Sciatic nerve (tissue), 2 donors: ENCODE data around the gene GPT2. TPM values are rescaled to one million over a fixed set of nuclear protein-coding genes. Genes with fewer than 3 reads are reported as not detected.
"Not testable (repeated sequence)": the region's sequence is repeated elsewhere in the genome, so short reads cannot be mapped to it uniquely, and the experiment has no call there.

Experiments
- ATAC-seq: fragments of 200-7000 bp; cut with Tn5 transposase; one replicate; pipeline ENCODE4 v1.9.1; 2020; ENCODE audit warnings: mild to moderate bottlenecking, moderate library complexity
- DNase-seq: peaks from one replicate; pipeline ENCODE4 v3.0.0-alpha.2; 2020; ENCODE audit warnings: low spot score
- intact Hi-C: fragments of 100-400 bp; cut with DNase I; formaldehyde crosslinking; loops from one replicate; pipeline ENCODE4 v1.14.2; 2022
- total RNA-seq: library from RNA; stranded (reverse); fragmentation: NEBNext Ultra II Directional; extraction: Animal tissue kit (Norgen Biotek cat#: 25700); gene quantifications from one replicate; pipeline ENCODE4 v1.2.1, GENCODE V29; 2021
- donor health status: DM: no; HTN: no; CAD: no.
- donor health status: DM: no; HTN: no; CAD: no.

Gene GPT2
- total RNA-seq, 1 donor from 2014 or later = 37.1 TPM

DNA sequence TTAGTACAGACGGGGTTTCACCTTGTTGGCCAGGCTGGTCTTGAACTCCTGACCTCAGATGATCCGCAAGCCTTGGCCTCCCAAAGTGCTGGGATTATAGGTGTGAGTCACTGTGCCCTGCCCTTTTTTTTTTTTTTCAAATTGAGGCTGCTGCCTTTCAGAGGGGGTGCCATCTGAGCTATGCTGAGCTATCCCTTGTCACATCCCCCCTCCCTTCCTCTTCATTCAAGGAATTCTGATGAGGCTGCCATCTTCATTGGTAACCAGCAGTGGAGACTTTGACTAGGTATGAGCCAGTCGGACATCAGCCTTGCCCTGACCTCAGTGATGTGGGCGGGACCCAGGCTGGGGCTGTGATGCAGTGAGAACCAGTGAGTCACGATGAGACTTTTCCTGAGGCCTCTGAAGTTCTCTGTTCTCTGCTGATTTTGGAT lies 24.4 kb upstream of the GPT2 start:
- DNase-seq (no peak), ATAC-seq (no peak)
- intact Hi-C loops = no loop called here

GRCh38 chr16:46862555-46863447 lies 21.4 kb upstream of the GPT2 start:
- ATAC-seq (no peak), DNase-seq (no peak)
- intact Hi-C loops = no loop called here

GRCh38 chr16:46866286-46866685 lies 17.9 kb upstream of the GPT2 start:
- ATAC-seq = no peak
- intact Hi-C loops = loop anchor here (5.0 kb wide), 1 partner anchor 1741 kb away; no protein-coding TSS in a partner anchor
- DNase-seq = no peak

DNA sequence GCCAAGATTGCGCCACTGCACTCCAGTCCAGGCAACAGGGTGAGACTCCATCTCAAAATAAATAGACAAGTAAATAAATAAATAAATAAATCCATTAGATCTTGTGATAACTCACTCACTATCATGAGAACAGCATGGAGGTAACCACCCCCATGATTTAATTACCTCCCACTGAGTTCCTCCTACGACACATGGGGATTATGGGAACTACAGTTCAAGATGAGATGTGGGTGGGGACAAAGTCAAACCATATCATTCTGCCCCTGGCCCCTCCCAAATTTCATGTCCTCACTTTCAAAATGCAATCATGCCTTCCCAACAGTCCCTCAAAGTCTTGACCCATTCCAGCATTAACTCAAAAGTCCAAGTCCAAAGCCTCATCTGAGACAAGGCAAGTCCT lies 16.7 kb upstream of the GPT2 start:
- intact Hi-C loops = loop anchor here (5.0 kb wide), 1 partner anchor 1740 kb away; no protein-coding TSS in a partner anchor
- not testable (repeated sequence) for ATAC-seq, DNase-seq

DNA sequence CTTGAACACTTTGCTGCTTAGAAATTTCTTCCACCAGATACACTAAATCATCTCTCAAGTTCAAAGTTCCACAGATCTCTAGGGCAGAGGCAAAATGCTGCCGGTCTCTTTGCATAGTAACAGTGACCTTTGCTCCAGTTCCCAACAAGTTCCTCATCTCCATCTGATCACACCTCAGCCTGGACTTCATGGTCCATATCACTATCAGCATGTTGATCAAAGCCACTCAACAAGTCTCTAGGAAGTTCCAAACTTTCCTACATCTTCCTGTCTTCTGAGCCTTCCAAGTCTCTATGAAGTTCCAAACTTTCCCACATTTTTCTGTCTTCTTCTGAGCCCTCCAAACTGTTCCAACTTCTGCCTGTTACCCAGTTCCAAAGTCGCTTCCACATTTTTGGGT lies 15.3 kb upstream of the GPT2 start:
- ATAC-seq, DNase-seq: not testable (repeated sequence)
- intact Hi-C loops = loop anchor here (5.0 kb wide), 1 partner anchor 1738 kb away; no protein-coding TSS in a partner anchor

DNA sequence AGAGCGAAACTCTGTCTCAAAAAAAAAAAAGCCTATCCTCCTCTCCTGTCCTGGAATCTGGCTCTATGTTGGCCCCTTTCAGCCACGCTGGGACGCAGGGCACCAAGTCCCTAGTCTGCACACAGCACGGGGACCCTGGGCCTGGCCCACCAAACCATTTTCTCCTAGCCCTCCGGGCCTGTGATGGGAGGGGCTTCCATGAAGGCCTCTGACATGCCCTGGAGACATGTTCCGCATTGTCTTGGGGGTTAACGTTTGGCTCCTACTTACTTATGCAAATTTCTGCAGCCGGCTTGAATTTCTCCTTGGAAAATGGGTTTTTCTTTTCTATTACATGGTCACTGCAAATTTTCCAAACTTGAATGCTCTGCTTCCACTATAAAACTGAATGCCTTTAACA lies 12.6 kb upstream of the GPT2 start:
- intact Hi-C loops = no loop called here
- DNase-seq (no peak), ATAC-seq (no peak)

DNA sequence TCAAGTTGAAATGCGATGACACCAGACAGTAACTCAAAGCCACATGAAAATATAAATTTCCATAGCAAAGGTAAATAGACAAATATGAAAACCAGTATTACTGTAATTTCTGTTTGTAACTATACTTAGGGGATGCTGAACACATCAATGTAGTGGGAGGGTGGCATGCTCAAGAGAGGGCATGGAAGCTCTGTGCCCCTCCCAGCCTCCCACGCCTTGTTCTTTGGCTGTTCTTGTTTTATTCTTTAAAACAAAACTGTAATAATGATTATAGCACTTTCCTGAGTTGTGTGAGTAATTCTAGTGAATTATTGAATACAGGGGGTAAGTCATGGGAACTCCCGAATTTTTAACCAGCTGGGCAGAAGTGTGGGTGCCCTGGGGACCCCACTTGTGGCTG lies 11.0 kb upstream of the GPT2 start:
- DNase-seq = no peak
- ATAC-seq = no peak
- intact Hi-C loops = no loop called here

- DNase-seq (no peak), ATAC-seq (no peak)
- intact Hi-C loops = no loop called here
These were observed 8.9 kb upstream of the GPT2 start for GRCh38 chr16:46875243-46875642.

DNA sequence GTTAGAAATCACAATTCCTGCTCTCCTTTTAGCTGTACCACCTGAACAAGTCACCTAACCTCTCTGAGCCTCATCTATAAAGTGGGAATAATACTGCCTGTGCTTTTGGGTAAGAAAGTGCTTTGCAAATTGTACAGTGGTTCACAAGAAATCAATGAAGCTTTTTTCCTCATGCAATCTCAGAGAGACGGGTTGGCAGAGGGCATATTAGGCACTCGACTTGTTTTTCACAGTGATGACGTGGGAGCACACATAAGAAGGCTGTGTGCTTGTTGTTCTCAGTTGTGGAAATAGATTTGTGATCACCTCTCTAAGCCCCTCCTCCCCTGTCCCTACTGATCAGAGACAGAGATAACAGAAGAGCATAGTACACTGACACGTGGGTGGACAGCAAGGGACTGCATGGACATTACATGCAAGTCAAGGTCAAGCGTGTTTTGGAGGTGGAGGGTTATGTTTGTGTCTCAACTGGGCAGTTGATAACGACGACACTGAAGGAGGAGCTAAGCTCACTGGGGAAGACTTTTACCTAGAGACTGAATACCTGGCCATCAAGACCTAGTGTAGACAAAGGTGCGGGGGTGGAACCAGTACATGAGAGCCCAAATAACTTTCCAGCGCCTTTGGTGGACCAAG lies 1.7 kb upstream of the GPT2 start:
- DNase-seq = no peak
- intact Hi-C loops = no loop called here
- no peak for ATAC-seq

DNA sequence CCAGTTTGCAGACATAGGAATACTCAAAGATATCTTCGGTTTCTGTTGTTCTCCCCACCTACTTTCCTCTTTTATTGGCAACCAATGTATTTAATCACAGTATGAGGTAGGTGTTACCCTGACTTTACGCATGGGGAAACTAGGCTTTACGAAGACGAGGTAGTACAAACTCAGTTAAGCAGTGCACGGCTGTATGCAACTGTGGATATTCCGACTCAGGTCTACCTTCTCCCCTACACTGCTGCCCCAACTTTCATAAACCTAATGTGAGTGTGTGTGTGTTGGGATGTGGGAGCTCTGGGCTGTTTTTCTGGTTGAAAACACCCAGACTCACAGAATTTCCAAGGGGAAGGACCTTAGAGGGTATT lies 1.2 kb upstream of the GPT2 start:
- ATAC-seq = no peak
- intact Hi-C loops = no loop called here
- DNase-seq = no peak

DNA sequence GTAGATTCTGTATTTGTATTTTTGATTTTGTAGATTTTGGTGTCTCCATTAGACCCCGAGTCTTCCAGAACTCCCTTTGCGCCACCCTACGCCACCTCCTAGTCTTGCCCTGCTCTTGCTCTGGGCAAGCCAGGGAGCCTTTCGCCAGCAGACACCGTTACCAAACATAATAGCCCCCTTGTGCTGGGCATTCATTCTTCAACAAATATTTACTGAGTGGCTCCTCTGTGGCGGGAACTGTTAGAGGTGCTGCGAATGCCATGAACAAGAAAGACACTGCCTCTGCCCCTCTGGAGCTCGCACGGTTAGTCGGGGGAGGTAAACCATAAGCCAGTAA lies 841 bp upstream of the GPT2 start:
- intact Hi-C loops = no loop called here
- ATAC-seq = no peak
- DNase-seq = no peak

GRCh38 chr16:46884513-46885293 lies 541 bp downstream of the GPT2 start:
- ATAC-seq (no peak), DNase-seq (no peak)
- intact Hi-C loops = no loop called here

GRCh38 chr16:46885960-46886763 lies 2.0 kb downstream of the GPT2 start:
- DNase-seq (no peak), ATAC-seq (peak; percentile 54)
- intact Hi-C loops = no loop called here

DNA sequence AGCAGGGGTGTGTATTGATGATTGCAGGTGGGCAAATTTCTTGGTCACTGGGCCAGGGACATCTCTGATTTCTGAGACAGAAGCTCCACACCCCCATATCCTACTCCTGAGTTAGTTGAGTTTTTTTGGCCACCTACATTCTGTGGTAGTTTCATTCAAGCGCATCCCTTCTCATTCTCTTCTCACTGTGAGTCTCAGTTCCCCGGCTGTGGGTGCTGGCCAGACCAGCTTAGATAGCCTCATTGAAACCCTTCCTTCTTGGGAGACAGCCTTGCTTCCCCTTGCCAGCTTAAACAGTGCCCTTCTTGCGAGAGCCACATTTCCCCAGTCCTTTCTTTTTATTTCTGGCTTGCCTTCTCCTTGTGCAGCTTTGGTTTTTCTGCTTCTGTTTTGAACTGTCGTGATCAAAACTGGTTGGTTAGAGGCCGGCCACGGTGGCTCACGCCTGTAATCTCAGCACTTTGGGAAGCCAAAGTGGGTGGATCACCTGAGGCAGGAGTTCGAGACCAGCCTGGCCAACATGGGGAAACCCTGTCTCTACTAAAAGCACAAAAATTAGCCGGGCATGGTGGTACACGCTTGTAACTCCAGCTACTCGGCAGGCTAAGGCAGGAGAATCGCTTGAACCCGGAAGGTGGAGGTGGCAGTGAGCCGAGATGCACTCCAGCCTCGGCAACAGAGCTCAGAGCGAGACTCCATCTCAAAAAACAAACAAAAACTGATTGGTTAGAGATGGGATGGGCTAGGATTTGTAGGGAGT lies 2.8 kb downstream of the GPT2 start:
- ATAC-seq (no peak), DNase-seq (no peak)
- intact Hi-C loops = no loop called here

GRCh38 chr16:46887524-46887854 lies 3.3 kb downstream of the GPT2 start:
- intact Hi-C loops = no loop called here
- DNase-seq (no peak), ATAC-seq (no peak)

GRCh38 chr16:46889245-46889941 lies 5.2 kb downstream of the GPT2 start:
- ATAC-seq (no peak), DNase-seq (no peak)
- intact Hi-C loops = no loop called here

- DNase-seq (no peak), ATAC-seq (no peak)
- intact Hi-C loops = no loop called here
These were observed 5.8 kb downstream of the GPT2 start for GRCh38 chr16:46889942-46890300.

GRCh38 chr16:46891910-46892309 lies 7.7 kb downstream of the GPT2 start:
- ATAC-seq = no peak
- intact Hi-C loops = no loop called here

More at GRCh38 chr16:46891910-46892309, 7.7 kb downstream of the GPT2 start:
- DNase-seq = no peak
